OCI-LY7 (cell line): Measurements from ENCODE around the gene RABL3. TPM values are rescaled to one million over a fixed set of nuclear protein-coding genes. Genes with fewer than 3 reads are reported as not detected.

Experiments used
- BruUV-seq: library from RNA; stranded (reverse); fragments of 400-500 nt; replicated peaks from 2 replicates; lab custom pipeline; 2021; lab: Mats Ljungman, UMichigan
- CTCF ChIA-PET: fragments of 300-600 bp; sonication (Branson Sonifier 250); formaldehyde crosslinking; loops from one replicate; lab custom pipeline; 2022; ENCODE audit warnings: antibody characterized with exemption; ENCODE audit not compliant: unreplicated experiment; lab: Charles Lee
- POLR2A ChIA-PET: fragments of 300-600 bp; sonication (Branson Sonifier 250); formaldehyde crosslinking; loops from one replicate; lab custom pipeline; 2022; ENCODE audit warnings: antibody characterized with exemption; lab: Charles Lee
- DNase-seq: peaks from one replicate; pipeline ENCODE4 v3.0.0-alpha.2; 2015; ENCODE audit warnings: low spot score
- H2AFZ ChIP-seq: fragments of 200-600 bp; sonication (generic), shearing (Covaris generic); 2 replicates; pipeline ENCODE4 v1.6.1; 2014; ENCODE audit warnings: mild to moderate bottlenecking, antibody characterized with exemption, low read length, moderate library complexity
- H3K27ac ChIP-seq: fragments of 200-600 bp; sonication (generic); 2 replicates; pipeline ENCODE4 v1.5.1; 2014; ENCODE audit warnings: mixed run types, low read depth, mild to moderate bottlenecking, moderate library complexity, low read length, inconsistent platforms; ENCODE audit not compliant: poor library complexity, severe bottlenecking
- H3K36me3 ChIP-seq: fragments of 200-600 bp; sonication (generic); 2 replicates; pipeline ENCODE4 v1.6.1; 2014; ENCODE audit warnings: mild to moderate bottlenecking, antibody characterized with exemption, low read length, moderate library complexity, mixed read lengths; ENCODE audit not compliant: insufficient read depth
- H3K4me1 ChIP-seq: fragments of 200-600 bp; sonication (generic); 2 replicates; pipeline ENCODE4 v1.5.1; 2014; ENCODE audit warnings: mild to moderate bottlenecking, low read length; ENCODE audit not compliant: insufficient read depth, poor library complexity, severe bottlenecking
- H3K4me2 ChIP-seq: fragments of 200-600 bp; sonication (generic); 2 replicates; pipeline ENCODE4 v1.6.1; 2014; ENCODE audit warnings: mild to moderate bottlenecking, low read length
- H3K4me3 ChIP-seq: fragments of 200-600 bp; sonication (generic); 2 replicates; pipeline ENCODE4 v1.5.1; 2014; ENCODE audit warnings: mild to moderate bottlenecking, low read depth, low read length; ENCODE audit not compliant: poor library complexity, severe bottlenecking
- H3K79me2 ChIP-seq: fragments of 200-600 bp; sonication (generic); 2 replicates; pipeline ENCODE4 v1.6.1; 2016; ENCODE audit warnings: low read depth, mild to moderate bottlenecking, low read length, moderate library complexity, mixed read lengths; ENCODE audit not compliant: insufficient read depth
- H3K9me2 ChIP-seq: fragments of 200-600 bp; sonication (generic); 2 replicates; pipeline ENCODE4 v1.6.1; 2016; ENCODE audit warnings: mild to moderate bottlenecking, low read length, mixed read lengths; ENCODE audit not compliant: insufficient read depth
- H3K9me3 ChIP-seq: fragments of 200-600 bp; sonication (generic); 2 replicates; pipeline ENCODE4 v1.6.1; 2014; ENCODE audit warnings: mild to moderate bottlenecking, mixed run types, low read length, mixed read lengths
- H4K20me1 ChIP-seq: fragments of 200-600 bp; sonication (generic); 2 replicates; pipeline ENCODE4 v1.6.1; 2014; ENCODE audit warnings: mild to moderate bottlenecking, antibody characterized with exemption, low read length, moderate library complexity, mixed read lengths; ENCODE audit not compliant: insufficient read depth
- EZH2phosphoT487 ChIP-seq: fragments of 200-600 bp; sonication (generic); IDR thresholded peaks from 2 replicates; pipeline ENCODE4 v1.6.1; 2018; ENCODE audit warnings: low read depth, borderline replicate concordance, mild to moderate bottlenecking, mixed run types, antibody characterized with exemption, low read length, moderate library complexity, mixed read lengths
- intact Hi-C: fragments of 100-400 bp; cut with micrococcal nuclease; formaldehyde crosslinking; loops from one replicate; pipeline ENCODE4 v1.10.0; 2022; ENCODE audit not compliant: unreplicated experiment
- total RNA-seq, 2 experiments: library from RNA; depleted of rRNA in 1 of 2; stranded (reverse); fragments of >200 nt in 1 of 2; shearing (Covaris generic) in 1 of 2; gene quantifications; 2 replicates each; pipeline ENCODE4 v1.2.3, GENCODE V29; 2014 to 2022
- TF ChIP-seq, protein P1 (sequence below): fragments of 200-600 bp; sonication (generic); conservative IDR thresholded peaks from 2 replicates; pipeline ENCODE4 v1.5.1; 2014; ENCODE audit warnings: mild to moderate bottlenecking, antibody characterized with exemption, low read length, moderate library complexity, mixed read lengths

Gene RABL3
- total RNA-seq, 2 experiments from 2014 or later: 7.7 to 27.9 TPM

DNA sequence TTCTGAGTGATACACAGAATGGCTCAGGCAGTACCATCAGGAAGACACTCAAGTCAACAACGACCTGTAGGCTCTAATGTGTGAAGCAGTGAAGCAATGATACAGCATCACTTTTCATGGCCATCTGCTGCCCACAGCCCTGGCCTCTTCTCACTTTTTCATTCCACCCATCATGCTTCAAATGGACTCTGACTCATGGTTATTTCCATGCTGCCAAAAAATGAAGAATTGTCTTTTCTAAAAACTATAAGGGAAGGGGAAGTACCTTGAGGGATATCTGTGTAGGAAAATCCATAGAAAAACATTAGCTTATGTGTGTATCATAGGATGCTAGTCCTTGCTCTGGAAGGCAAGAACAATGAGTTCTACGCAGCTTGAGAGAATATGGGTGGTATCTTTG lies 71.7 kb downstream of the RABL3 start:
- intact Hi-C loops: no loop called here
- no peak overlapping the region for H3K4me3 ChIP-seq
- CTCF ChIA-PET: no interaction called here
- H3K9me2 ChIP-seq: no peaks in the 10 kb centered on the region
- no peak for TF ChIP-seq EZH2phosphoT487
- TF ChIP-seq, protein P1, sequence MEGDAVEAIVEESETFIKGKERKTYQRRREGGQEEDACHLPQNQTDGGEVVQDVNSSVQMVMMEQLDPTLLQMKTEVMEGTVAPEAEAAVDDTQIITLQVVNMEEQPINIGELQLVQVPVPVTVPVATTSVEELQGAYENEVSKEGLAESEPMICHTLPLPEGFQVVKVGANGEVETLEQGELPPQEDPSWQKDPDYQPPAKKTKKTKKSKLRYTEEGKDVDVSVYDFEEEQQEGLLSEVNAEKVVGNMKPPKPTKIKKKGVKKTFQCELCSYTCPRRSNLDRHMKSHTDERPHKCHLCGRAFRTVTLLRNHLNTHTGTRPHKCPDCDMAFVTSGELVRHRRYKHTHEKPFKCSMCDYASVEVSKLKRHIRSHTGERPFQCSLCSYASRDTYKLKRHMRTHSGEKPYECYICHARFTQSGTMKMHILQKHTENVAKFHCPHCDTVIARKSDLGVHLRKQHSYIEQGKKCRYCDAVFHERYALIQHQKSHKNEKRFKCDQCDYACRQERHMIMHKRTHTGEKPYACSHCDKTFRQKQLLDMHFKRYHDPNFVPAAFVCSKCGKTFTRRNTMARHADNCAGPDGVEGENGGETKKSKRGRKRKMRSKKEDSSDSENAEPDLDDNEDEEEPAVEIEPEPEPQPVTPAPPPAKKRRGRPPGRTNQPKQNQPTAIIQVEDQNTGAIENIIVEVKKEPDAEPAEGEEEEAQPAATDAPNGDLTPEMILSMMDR: no peak
- no peaks in the 10 kb centered on the region for H3K36me3 ChIP-seq
- H3K27ac ChIP-seq: no peak overlapping the region
- no peaks in the 10 kb centered on the region for H3K9me3 ChIP-seq
- no peak overlapping the region for H2AFZ ChIP-seq
- no peaks in the 10 kb centered on the region for H4K20me1 ChIP-seq
- no peaks in the 10 kb centered on the region for H3K4me1 ChIP-seq
- H3K4me2 ChIP-seq: no peak overlapping the region
- no peaks in the 10 kb centered on the region for H3K79me2 ChIP-seq
- no TSS peak for BruUV-seq
- DNase-seq: no peak
- POLR2A ChIA-PET: no interaction called here

DNA sequence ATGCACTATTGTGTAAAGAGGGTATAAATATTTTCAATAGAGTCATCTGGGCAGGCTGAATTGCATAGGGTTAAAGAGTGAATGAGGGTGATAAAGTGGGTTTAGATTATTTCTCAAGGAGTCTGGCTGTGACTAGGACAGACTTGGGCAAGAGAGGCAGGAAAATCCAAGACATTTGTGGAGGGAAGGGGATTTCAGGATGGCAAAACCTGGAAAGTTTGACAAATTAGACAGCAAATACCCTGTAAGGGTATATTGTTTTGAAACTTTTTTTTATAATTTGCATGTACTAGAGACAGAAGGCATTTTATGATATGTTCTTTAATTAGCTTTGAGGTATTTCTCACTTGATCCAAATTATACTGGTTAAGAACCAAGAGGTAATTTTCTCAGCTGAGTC lies 77.4 kb downstream of the RABL3 start:
- no peak overlapping the region for H3K27ac ChIP-seq
- intact Hi-C loops: no loop called here
- ChIA-PET CTCF (no interaction called here), POLR2A (interaction anchor here (0.6 kb wide), 1 partner anchor 781 kb away, joined by 3 read pairs; no protein-coding TSS in a partner anchor)
- H3K9me3 ChIP-seq: no peaks in the 10 kb centered on the region
- no peak overlapping the region for H2AFZ ChIP-seq
- no peaks in the 10 kb centered on the region for H3K4me1 ChIP-seq
- H3K4me2 ChIP-seq: no peak overlapping the region
- H3K36me3 ChIP-seq: no peaks in the 10 kb centered on the region
- no peak for DNase-seq
- H4K20me1 ChIP-seq: no peaks in the 10 kb centered on the region
- no peaks in the 10 kb centered on the region for H3K79me2 ChIP-seq
- H3K4me3 ChIP-seq: no peak overlapping the region
- TF ChIP-seq, protein P1: no peak
- no peak for TF ChIP-seq EZH2phosphoT487
- no peaks in the 10 kb centered on the region for H3K9me2 ChIP-seq
- BruUV-seq: no TSS peak

DNA sequence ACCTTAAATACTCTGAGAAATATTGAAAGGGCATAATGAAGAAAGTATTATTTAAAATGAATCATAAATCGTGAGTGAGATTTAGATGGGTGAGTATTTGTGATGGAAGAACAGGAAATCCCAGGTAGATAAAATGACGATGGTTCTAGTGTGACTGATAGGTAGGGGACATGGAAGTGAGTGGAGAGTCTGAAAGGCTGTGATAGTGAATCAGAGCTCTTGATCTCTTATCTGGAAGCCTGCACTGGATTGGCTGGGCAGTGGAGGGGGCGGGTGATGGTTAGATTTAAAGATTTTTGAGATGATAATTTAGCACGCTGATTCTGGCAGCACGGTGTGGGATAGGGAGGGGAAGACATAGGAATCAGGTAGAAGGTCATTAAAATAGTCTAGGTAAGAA lies 80.4 kb downstream of the RABL3 start:
- no peak for TF ChIP-seq EZH2phosphoT487
- TF ChIP-seq, protein P1: no peak
- Histone ChIP-seq H3K4me2 (no peak overlapping the region), H3K36me3 (no peaks in the 10 kb centered on the region), H3K27ac (no peak overlapping the region), H4K20me1 (no peaks in the 10 kb centered on the region), H3K9me3 (no peaks in the 10 kb centered on the region), H3K4me3 (no peak overlapping the region), H3K79me2 (no peaks in the 10 kb centered on the region), H3K4me1 (no peaks in the 10 kb centered on the region), H2AFZ (no peak overlapping the region), H3K9me2 (no peaks in the 10 kb centered on the region)
- no peak for DNase-seq
- intact Hi-C loops: no loop called here
- CTCF ChIA-PET: no interaction called here
- BruUV-seq: no TSS peak
- POLR2A ChIA-PET: no interaction called here
